22Rv1 (cell line): ENCODE measurements around the gene TRIM26.

Experiments
- CTCF ChIP-seq: fragments of 450-650 bp; IDR thresholded peaks from 2 replicates; pipeline ENCODE4 v1.5.1; 2017; ENCODE audit warnings: mild to moderate bottlenecking
- ZFX ChIP-seq: fragments of 450-650 bp; IDR thresholded peaks from 2 replicates; pipeline ENCODE4 v1.6.1; 2017; ENCODE audit warnings: antibody characterized with exemption, borderline replicate concordance

- no peak for TF ChIP-seq CTCF
- no peak for TF ChIP-seq ZFX
These were observed at the start of gene TRIM26 for GRCh38 chr6:30212865-30213666.
